Measurements from ENCODE around the gene SLC15A4.
"Not testable (repeated sequence)": the region's sequence is repeated elsewhere in the genome, so short reads cannot be mapped to it uniquely, and the experiment has no call there.

SLC15A4 gene

DNA sequence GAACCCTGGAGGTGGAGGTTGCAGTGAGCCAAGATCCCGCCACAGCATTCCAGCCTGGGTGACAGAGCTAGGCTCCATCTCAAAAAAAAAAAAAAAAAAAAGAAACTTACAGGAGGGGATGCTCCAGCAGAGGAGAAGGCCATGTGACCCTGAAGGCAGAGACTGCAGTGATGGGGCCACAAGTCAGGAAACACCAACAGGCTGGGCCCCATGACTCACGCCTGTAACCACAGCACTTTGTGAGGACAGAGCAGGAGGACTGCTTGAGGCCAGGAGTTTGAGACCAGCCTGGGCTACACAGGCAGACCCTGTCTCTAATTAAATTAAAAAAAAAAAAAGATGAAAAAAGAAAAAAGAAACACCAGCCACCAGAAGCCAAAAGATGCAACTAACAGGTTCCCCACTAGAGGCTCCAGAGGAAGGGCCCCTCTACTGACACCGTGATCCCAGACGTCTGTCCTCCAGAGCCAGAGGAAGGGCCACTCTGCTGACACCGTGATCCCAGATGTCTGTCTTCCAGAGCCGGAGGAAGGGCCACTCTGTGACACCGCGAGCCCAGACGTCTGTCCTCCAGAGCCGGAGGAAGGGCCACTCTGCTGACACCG is 20.4 kb upstream of the SLC15A4 start:
- DNase-seq (ENCODE audit: low read depth in 2 of 3, low spot score in 1 of 3) = no peak

DNA sequence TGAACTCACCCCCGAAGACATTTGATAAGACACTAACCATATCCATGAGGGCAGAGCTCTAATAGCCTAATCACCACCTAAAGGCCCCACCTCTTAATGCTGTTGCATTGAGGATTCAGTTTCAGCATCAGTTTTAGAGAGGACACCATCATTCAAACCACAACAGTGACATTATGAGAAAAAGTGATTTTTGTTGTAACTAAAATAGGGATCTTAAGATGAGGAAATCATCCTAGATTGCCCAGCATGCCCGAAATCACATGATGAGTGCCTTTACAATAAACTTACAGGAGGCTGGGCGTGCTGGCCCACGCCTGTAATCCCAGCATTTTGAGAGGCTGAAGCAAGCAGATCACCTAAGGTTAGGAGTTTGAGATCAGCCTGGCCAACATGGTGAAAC is 19.8 kb upstream of the SLC15A4 start:
- DNase-seq (ENCODE audit: low read depth in 2 of 3, low spot score in 1 of 3) = no peak

DNA sequence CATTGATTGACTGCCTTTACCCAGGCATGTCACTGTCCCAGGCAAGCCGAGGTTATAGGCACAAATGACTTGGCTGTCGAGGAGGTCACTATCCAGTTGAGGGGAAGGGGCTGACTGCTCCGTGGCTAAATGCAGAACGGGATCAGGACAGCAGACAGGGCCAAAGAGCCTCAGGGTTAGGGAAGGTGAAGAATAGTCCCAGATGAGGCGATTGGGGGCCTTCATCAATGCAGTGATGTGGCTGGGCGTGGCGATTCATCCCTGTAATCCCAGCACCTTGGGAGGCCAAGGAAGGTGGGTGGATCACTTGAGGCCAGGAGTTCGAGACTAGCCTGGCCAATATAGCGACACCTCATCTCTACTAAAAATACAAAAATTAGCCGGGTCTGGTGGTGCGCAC is 18.8 kb upstream of the SLC15A4 start:
- no peak for DNase-seq (ENCODE audit: low read depth in 2 of 3, low spot score in 1 of 3)

DNA sequence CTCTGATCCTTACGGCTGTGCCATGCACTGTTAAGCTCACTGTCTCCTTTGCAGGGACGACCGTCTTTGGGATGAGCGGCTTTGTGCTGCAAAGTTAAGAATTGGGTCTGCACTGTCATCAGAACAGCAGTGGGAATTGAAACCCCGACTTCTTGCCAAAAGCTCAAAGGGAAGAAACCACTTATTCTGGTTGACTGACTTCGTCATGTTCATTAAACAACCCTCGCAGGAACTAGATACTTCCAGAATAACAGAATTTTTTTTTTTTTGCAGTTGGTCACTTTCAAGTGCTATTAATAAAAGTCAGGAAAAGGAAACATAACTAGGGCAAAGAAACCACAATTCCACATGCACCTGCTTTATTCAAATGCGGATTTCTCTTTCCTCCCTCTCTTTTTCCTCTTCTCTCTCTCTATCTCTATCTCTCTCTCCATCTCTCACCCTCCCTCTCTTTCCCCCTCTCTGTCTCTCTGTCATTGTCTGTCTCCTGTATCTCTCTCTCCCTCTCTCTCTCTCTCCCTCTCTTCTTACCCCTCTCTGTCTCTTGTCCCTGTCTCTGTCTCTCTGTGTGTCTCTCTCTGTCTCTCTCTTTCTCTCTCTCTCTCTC is 17.2 kb upstream of the SLC15A4 start:
- DNase-seq (ENCODE audit: low read depth in 2 of 3, low spot score in 1 of 3) = no peak

DNA sequence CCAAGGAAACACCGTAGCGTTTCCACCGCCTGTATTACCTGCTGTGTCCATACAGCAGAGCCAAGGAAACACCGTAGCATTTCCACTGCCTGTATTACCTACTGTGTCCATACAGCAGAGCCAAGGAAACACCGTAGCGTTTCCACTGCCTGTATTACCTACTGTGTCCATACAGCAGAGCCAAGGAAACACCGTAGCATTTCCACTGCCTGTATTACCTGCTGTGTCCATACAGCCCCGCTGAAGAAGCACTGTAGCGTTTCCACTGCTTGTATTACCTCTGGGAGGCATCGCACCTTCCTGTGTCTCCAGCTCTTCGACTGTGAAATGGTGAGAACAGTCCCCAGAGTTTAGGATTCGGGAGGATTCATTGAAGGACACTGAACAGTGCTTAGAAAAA is 16.1 kb upstream of the SLC15A4 start:
- not testable (repeated sequence) for DNase-seq (ENCODE audit: low read depth in 2 of 3, low spot score in 1 of 3)

DNA sequence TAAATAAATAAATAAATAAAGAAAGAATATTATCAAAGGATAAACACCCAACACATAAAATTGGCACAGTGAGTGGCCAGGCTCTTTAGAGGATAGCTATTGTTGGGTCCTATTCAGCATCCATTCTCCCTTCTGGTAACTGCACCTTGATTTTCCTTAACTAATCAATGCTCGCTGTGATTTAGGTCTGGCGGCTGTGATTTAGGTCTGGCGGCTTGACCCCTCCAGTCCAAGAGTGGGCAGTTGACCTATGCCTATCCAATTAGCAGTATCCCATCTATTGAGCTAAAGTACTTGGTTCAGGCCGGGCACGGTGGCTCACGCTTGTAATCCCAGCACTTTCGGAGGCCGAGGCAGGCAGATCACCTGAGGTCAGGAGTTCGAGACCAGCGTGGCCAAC is 9.7 kb upstream of the SLC15A4 start:
- no peak for DNase-seq (ENCODE audit: low read depth in 2 of 3, low spot score in 1 of 3)

DNA sequence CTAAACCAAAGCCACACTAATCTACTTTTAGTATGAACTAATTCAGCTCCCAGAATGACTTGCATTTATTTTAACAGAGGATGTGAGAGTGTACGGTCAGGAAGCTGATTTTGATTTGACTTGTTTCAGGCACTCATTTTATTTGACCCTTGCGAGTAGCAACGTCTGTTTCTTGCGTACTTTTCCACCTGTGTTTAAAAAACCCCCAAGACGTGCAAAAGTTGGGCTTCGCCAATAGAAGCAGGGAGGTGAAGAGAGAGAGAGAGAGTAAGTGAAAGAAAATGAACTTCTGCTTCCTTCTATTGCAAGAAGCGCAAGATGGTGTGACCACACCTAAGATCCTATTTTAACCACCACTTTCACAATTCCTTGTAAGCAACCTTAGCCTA is 6.7 kb upstream of the SLC15A4 start:
- DNase-seq (ENCODE audit: low read depth in 2 of 3, low spot score in 1 of 3) = no peak

DNA sequence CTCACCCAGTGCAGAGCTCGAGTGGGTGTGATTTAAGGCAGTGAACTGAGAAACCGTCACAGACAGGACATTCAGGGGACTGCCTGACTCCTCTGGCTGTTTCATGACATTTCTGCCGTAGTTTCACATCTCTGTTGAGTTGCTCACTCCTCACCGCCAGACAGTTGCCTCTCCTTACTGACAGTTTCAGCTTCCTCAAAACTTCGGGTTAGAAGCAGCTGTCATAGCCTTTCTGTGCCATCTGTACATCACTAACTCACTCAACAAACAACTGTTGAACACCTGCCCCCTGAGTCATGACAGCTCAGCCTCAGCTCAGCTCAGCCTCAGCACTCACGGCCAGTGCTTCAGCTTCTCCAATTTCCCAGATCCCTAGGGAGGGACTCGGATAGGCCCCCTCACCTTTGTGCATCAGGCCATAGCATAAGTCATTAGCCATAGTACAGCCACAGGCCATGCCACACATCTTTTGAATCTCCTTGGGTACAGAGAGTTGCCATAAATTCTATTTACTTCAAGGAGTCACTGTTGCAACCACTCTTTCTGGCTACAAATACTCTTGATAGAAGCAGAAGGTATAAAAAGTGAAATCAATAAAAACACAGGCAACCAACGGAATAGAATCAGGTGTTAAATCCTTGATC is 6.2 kb upstream of the SLC15A4 start:
- DNase-seq (ENCODE audit: low read depth in 2 of 3, low spot score in 1 of 3) = no peak

DNA sequence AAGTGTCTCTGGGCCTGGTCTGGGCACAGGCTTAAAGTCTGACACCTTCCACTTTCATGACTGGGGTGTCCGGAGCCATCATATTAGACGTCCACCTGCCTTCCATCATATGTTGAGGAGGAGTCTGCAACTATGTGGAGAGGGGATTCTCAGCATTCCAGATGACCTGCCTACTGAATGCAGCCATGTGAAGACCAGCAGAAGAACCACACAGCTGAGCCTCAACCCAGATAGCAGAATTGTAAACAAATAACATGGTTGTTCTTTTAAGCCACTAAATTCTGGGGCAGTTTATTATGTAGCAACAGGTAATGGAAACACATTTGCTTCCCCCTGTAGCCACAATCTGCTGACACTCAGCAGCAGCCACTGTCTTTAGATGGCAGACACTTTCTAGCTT is 4.0 kb upstream of the SLC15A4 start:
- no peak for DNase-seq (ENCODE audit: low read depth in 2 of 3, low spot score in 1 of 3)

DNA sequence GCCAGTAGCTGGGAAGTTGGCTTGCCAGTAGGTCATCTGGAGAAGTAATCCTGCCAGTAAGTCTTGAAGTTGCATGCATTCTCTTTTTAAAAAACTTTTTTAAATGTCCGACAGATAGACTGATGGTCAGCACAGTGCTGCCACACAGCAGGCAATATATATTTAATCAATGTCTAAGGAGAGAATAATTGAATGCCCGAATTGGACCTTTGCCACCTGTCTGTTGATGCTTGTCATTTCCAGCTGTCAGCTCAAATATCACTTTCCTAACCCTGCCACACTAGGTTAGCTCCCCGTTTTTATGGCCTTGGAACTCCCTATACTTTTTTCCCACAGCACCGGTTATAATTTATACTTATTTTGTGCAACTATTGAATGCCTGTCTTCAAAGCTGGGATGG is 2.1 kb upstream of the SLC15A4 start:
- DNase-seq (ENCODE audit: low read depth in 2 of 3, low spot score in 1 of 3) = no peak

DNA sequence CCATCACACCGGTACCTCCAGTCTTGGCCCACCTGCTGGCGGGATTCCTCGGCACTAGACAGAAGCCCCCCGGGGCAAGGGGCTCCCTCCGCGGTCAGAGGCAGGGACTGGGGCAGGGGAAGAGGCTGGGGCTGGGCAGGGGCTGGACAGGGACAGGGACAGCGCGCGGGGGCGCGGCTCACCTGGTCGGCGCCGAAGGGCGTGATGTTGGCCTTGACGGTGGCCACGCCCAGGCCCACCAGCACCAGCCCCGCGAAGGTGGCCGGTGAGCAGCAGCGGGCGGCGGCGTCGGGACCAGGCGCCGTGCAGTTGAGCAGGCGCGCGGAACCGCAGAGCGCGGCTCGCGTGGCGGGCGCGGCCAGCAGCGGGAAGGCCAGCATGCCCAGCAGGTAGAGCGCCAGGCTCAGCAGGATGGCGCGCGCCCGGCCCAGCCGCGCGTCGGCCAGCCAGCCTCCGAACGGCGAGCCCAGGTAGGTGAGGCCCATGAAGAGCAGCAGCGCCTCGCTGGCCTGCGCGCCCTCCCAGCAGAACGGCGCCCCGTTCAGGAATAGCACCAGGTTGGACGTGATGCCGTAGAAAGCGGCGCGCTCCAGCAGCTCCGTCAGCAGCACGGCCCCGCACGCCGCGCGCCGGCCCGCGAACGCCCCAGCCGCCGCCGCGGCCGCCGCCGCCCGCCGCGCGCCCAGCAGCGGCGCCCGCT is 392 bp downstream of the SLC15A4 start:
- DNase-seq (ENCODE audit: low read depth in 2 of 3, low spot score in 1 of 3) = no peak

DNA sequence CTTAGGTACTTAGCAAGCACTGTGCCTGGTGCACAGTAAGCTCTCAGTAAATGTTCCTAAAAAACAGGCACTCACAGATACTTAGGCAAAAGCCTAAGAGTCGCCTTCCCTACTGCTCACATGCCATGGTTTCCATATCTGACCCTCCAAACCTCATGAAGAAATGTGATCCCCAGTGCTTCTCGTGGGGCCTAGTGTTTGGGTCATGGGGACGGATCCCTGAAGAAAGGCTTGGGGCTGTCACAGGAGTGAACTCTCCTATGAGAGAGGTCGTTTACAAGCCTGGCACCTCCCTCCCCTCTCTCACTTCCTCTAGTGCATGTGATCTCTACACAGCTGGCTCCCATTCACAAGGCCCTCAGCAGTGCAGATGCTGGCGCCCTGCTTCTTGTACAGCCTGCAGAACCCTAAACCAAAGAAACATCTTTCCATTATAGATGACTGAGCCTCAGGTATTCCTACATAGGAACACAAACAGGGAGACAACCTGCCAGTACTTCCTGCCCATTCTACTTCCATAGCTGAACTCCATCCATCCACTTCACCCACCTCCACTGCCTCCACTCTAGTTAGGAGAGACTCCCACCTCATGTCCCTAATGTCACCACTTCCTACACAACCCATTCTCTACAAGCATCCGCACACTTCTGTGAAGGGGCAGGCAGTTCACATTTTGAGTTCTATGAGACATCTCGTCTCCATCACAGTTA is 2.9 kb downstream of the SLC15A4 start:
- DNase-seq (ENCODE audit: low read depth in 2 of 3, low spot score in 1 of 3) = no peak

DNA sequence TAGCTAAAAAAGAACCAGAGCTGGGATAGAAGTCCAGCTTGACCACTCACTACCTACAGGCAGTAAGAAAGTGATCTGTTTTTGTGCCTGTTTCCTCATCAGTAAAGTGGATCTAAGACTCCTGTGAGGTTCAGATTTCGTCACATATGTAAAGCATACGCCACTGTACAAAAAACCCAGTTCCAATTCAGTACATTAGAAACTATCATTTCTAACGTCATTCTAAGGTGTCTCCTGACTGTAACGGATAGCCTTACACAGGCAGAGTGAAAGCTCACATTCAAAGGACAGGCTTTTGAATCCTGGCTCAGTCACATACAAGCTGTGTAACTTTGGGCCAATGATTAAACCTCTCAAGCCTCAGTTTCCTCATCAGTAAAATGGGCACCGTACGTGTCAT is 3.5 kb downstream of the SLC15A4 start:
- DNase-seq (ENCODE audit: low read depth in 2 of 3, low spot score in 1 of 3) = no peak

DNA sequence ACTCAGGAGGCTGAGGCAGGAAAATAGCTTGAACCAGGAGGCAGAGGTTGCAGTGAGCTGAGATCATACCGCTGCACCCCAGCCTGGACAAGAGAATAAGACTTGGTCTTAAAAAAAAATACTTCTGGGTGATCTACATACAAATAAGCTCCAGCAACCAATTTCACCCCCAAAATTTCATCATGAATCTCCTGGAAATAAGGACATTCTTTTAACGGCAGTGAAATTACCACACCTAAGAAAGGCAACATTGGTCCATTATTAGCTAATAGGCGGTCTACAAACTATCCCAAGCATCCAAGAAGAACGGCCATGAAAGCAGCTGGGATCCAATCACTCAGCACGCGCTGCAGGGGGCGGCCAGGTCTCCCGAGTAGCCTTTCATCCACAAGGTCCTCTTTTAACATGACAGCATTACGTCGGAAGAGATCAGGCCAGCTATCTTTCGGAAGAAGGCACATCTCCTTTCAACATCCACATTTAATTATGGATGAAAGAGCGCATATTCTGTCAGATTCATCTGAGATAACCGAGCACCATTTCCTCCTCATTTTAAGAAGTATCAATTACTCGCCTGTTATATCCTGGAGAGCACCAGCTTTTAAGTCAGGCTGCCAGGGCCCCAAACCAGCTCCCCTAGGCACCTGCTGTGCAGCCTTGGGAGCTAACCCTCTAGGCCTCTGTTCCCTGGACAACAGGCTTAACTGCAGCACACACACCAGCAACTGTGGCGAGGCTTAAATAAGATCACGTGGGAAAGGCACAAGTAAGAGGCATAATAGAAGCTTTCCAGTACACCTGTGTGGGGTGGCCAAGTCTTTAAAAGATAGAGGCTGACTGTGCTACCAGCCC is 4.2 kb downstream of the SLC15A4 start:
- no peak for DNase-seq (ENCODE audit: low read depth in 2 of 3, low spot score in 1 of 3)

DNA sequence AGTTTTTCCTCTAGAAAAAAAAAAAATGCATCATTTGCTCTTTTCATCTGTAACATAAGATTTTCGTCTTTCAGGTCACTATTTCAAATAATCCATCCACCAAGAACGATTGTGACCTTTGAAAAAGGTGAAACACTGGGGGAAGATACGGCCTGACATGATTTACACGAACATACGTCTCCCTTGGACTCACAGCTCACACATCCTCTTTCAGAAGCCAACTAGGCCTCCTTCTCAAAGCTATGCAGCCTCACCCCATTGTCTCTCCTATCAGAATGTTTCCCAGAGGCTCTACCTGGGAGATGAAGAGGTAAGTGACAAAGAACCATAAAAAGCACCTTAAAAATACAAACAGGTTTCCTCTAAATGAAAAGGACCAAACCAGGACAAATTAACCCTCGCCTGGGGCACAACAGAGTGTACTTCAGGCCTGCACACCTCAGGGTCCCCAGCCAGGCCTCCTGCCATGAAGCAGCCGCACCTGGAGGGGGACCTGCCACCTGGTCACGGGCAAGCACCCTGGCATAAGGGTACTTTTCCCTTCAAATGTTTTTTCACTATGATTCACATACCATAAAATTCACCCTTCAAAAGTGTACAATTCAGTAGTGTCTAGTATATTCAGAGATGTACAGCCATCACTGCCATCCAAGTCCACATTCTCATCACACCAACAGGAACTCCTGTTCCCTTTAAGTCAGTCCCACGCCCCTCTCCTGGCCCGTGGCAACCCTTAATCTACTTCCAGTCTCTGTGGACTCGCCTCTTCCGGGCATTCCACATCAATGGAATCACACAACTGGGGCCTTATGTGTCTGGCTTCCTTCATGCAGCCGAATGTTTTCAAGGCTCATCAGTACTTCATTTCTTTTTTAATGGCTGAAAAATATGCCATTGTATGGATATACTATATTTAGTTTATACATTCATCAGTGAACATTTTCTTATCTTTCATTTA is 5.4 kb downstream of the SLC15A4 start:
- DNase-seq (ENCODE audit: low read depth in 2 of 3, low spot score in 1 of 3) = no peak

DNA sequence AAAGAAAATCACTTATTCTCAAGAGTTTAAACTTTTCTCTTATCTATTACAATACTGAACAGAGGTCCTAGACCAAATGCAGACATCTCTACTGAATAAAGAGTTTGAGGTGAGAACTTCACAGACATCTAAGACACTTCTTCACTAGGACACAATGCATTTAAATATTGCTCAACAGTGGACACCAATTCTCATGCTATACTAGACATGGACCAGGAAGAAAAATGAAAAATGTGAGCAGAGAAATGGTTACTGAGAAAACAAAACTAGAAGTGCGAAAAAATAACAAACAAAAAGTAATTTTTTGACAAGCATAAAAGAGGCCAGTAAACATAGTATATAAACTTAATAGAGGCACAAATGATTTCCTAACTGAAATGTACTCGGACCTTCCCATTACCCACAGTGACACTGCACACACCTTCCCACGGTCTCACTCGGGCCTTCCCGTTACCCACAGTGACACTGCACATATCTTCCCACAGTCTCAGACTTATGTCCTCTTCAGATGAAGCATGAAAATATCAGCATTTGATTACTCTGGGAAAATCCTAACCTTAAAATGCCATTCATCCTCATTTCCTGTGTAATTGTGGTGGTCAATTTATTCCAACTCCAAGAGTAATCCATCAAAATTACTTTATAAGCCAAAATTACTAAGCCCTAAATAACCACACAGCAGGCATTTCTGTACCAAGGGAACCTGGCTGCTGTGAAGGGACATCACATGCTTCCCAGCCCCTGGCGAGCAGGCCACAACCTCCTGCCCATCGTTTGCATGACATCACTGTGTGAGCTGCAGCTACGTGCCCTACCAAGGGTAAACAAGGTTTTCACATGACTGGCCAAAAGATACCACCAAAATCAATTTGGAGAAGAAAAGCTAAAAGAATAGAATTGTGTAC is 6.4 kb downstream of the SLC15A4 start:
- DNase-seq (ENCODE audit: low read depth in 2 of 3, low spot score in 1 of 3) = no peak

DNA sequence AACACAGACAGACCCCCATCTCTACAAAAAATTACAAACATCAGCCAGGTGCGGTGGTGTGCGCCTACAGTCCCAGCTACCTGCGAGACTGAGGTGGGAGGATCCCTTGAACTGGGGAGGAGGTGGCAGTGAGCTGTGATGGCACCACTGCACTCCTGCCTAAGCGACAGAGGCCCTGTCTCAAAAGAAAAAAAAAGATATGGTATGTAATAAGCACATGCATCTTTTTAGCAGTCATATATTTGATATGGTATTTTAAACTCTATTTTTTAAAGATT is 7.2 kb downstream of the SLC15A4 start:
- DNase-seq (ENCODE audit: low read depth in 2 of 3, low spot score in 1 of 3) = no peak

DNA sequence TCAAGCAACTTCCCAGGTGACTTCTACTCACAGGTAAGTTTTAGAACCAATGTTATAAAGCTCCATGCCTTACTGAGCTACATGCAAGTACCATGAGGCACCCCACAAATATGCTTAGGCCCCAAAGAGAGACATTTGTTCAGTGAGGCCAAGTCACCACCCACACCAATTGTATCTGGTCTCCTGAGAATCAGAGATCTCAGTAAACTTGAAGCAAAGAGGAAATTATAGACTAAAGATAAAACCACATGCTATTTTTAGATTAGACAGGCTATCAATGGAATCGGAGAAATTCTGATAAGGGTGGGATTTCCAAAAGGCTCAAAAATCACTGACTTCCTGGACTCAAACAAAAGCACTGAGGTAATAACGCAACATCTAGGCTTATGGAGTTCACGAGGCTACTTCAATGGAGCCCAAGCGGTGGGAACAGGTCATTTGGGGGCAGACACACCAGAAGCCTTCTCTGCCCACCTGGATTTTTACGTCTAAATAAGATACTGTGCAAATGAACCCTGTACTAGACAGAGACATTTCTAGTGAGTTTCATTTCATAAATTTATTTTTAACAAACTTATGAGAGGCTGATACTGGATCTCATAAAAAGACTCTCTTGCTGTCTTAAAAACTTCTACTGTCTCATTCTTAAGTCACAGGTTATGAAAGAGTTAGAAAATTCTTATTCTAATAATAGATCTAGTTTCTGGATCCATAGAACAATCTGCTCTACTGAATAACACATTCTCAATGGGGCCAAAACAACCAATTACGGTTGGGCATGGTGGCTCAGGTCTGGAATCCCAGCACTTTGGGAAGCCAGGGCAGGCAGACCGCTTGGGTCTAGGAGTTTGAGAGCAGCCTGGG is 7.7 kb downstream of the SLC15A4 start:
- no peak for DNase-seq (ENCODE audit: low read depth in 2 of 3, low spot score in 1 of 3)

Data from stimulated activated CD4-positive, alpha-beta T cell treated with anti-CD3 and anti-CD28 coated beads, Interleukin-12 subunit alpha, Interleukin-12 subunit beta, amount 100 ng/mL, for 48 hours (primary cell).